Osteocyte (in vitro differentiated cells): ENCODE measurements around the gene VSTM2L. TPM values are rescaled to one million over a fixed set of nuclear protein-coding genes. Genes with fewer than 3 reads are reported as not detected.

Experiments
- DNase-seq: peaks from one replicate; pipeline ENCODE4 v3.0.0; 2021; ENCODE audit warnings: mixed read lengths; ENCODE audit not compliant: unreplicated experiment; ENCODE audit errors: extremely low spot score
- H3K27ac Mint-ChIP-seq: one replicate; pipeline ENCODE4 v1.8.0; 2021; ENCODE audit warnings: mild to moderate bottlenecking, mixed read lengths; ENCODE audit not compliant: unreplicated experiment
- H3K27me3 Mint-ChIP-seq: one replicate; pipeline ENCODE4 v1.8.0; 2021; ENCODE audit warnings: mixed read lengths; ENCODE audit not compliant: unreplicated experiment
- H3K36me3 Mint-ChIP-seq: one replicate; pipeline ENCODE4 v1.8.0; 2021; ENCODE audit warnings: mixed read lengths; ENCODE audit not compliant: unreplicated experiment
- H3K4me1 Mint-ChIP-seq: one replicate; pipeline ENCODE4 v1.8.0; 2021; ENCODE audit warnings: mixed read lengths; ENCODE audit not compliant: unreplicated experiment
- H3K4me3 Mint-ChIP-seq: one replicate; pipeline ENCODE4 v1.8.0; 2021; ENCODE audit warnings: mild to moderate bottlenecking, moderate library complexity, mixed read lengths; ENCODE audit not compliant: unreplicated experiment
- H3K9me3 Mint-ChIP-seq: one replicate; pipeline ENCODE4 v1.8.0; 2021; ENCODE audit warnings: mixed read lengths; ENCODE audit not compliant: unreplicated experiment
- total RNA-seq: library from RNA; stranded (reverse); gene quantifications from 2 replicates; pipeline ENCODE4 v1.2.1, GENCODE V29; 2021
- TF ChIP-seq, protein P1 (sequence below): fragments of 200-600 bp; sonication (generic); IDR thresholded peaks from 2 replicates; pipeline ENCODE4 v1.5.0; 2021; ENCODE audit warnings: antibody characterized with exemption, mild to moderate bottlenecking, moderate library complexity

The VSTM2L gene
- total RNA-seq, 1 donor from 2014 or later, result 14.7 TPM

DNA sequence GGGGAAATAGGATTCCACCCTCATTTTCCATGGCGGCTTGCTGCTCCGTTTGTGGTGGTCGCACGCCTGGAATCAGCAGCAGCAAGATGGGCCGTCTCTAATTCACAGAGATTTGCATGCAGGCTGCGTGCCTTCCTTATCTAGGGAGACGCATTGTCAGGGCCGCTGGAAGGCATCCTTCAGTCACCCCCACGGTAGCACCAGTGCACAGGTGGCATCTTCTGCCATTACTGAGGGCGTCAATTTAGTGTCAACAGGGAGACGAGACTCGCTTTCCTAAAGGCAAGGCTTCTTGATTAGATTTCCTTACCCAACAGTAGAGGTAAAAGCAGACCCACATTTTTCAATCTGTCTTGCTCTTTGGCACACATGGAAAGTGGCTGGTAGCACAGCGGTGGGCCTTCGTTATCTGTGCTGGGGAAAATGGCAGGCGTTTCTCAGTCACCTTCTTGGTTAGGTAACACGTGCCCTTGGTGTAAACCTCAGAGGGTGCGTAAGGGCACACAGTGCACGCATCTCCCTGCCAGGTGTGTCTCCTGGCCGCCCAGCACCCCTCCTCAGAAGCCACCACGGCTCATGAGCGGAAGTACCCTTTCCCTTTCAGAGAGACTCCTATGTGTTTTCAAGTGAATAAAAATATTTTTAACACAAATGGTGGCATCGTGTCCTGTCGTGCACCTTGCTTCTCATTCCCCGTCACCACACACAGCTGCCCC lies 27.3 kb upstream of the VSTM2L start:
- no peak overlapping the region for H3K4me3 Mint-ChIP-seq
- TF ChIP-seq, protein P1, sequence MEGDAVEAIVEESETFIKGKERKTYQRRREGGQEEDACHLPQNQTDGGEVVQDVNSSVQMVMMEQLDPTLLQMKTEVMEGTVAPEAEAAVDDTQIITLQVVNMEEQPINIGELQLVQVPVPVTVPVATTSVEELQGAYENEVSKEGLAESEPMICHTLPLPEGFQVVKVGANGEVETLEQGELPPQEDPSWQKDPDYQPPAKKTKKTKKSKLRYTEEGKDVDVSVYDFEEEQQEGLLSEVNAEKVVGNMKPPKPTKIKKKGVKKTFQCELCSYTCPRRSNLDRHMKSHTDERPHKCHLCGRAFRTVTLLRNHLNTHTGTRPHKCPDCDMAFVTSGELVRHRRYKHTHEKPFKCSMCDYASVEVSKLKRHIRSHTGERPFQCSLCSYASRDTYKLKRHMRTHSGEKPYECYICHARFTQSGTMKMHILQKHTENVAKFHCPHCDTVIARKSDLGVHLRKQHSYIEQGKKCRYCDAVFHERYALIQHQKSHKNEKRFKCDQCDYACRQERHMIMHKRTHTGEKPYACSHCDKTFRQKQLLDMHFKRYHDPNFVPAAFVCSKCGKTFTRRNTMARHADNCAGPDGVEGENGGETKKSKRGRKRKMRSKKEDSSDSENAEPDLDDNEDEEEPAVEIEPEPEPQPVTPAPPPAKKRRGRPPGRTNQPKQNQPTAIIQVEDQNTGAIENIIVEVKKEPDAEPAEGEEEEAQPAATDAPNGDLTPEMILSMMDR, result no peak
- H3K27me3 Mint-ChIP-seq, result no peaks in the 10 kb centered on the region
- H3K36me3 Mint-ChIP-seq, result peaks cover 11% of the 10 kb centered on the region
- H3K27ac Mint-ChIP-seq, result no peak overlapping the region
- DNase-seq, result no peak
- no peaks in the 10 kb centered on the region for H3K4me1 Mint-ChIP-seq
- H3K9me3 Mint-ChIP-seq, result no peaks in the 10 kb centered on the region

DNA sequence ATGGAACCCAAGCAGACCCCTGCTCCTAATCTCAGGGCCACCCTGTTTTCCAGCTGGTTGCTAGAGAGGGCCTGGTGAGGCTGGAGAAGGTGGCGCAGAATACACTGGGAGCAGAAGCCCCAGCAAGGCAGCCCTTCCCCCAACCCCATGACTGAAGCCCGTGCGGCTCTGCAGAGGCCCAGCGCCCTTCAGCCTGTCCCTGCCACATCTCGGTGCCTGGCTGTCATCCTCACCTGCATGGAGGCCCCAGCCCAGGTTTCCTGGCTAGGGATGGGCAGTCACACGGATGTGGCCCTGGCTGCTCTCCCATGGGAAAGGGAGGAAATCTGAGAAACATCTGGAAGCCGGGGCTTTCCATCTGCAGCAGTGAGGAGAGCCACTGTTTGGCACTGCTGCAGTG lies 26.1 kb upstream of the VSTM2L start:
- peaks cover 5% of the 10 kb centered on the region for H3K27me3 Mint-ChIP-seq
- peaks cover 6% of the 10 kb centered on the region for H3K36me3 Mint-ChIP-seq
- H3K4me1 Mint-ChIP-seq, result no peaks in the 10 kb centered on the region
- H3K27ac Mint-ChIP-seq, result no peak overlapping the region
- H3K4me3 Mint-ChIP-seq, result no peak overlapping the region
- DNase-seq, result no peak
- TF ChIP-seq, protein P1, result no peak
- no peaks in the 10 kb centered on the region for H3K9me3 Mint-ChIP-seq

DNA sequence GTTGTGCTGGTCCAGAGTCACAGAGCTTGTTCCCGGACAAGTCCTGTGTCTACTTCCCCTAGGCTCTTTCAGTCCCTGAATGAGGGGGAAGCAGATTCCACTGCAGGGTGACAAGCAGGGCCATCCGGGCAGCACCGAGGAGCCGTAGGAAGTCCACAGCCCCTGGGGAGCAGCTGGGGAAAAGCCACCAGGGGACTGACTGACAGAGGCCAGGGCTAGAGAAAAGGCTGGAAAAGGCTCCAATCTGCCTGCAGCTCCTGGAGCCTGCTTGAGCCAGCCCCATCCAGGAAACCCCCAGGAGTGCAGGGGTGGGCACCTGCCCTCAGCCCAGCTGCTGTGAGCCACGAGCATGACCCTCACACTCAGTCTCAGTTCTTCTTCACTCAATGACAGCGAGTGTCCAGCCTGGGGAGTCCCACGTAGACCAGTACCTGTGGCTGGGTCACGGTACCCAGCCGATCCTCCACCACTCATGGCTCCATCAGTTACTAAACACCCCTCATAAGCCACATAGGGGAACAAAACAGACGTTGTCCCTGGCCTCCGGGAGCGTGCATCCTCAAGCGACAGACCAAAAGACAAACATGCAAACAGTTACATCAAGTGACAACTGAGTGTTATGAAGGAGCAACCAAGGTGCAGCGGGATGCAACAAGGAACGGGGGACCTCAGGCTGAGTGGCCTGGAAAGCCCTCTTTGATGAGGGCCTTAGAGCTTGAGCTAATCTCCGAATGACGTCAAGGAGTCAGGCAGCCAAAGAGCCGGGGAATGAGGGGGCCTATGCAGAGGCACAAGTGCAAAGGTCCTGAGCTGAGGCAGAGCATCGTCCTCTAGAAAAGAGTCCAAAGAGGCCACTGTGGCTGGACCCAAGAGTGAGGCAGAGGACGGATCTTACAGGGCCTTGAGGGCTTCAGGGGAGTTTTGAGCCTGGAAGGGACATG lies 24.8 kb upstream of the VSTM2L start:
- H3K27ac Mint-ChIP-seq, result no peak overlapping the region
- TF ChIP-seq, protein P1, result no peak
- H3K36me3 Mint-ChIP-seq, result peaks cover 6% of the 10 kb centered on the region
- H3K27me3 Mint-ChIP-seq, result peaks cover 8% of the 10 kb centered on the region
- no peaks in the 10 kb centered on the region for H3K9me3 Mint-ChIP-seq
- no peak overlapping the region for H3K4me3 Mint-ChIP-seq
- H3K4me1 Mint-ChIP-seq, result no peaks in the 10 kb centered on the region
- no peak for DNase-seq

DNA sequence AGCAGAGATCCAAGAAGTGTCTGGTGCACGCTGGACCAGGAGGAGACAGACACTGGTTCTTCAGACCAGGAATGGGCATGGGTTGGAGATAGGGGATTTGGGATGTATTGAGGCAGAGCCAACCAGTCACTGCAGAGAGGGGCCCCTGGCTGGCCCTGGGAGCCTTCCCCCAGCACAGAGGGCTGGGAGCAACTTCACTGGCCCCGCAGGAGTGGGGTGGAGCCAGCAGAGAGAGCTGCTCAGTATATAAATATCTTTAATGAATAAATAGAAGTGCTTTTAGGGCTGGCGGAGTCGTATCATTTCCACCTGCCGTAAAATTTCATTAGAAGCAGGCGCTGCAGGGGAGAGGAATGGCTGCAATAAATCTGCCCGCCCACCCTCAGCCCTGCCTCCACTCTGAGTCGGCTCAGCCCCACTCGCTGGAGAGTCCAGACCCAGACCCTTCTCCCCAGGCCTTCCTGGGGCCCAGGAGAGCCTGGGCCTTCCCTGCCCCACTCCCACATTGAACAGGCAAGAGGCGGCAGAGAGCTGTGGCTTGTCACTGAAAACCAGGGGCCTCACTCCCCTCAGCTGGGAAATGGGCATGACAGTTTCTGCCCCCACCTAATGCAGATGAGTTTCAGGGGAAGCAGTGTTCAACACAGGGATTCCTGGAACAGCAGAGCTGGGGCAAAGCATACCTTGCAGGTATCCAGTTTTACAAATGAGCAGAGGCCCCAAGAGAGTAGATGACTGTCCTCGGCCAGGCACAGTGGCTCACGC lies 23.9 kb upstream of the VSTM2L start:
- Mint-ChIP-seq H3K9me3 (no peaks in the 10 kb centered on the region), H3K4me1 (no peaks in the 10 kb centered on the region), H3K36me3 (peaks cover 6% of the 10 kb centered on the region), H3K27ac (no peak overlapping the region), H3K27me3 (peaks cover 8% of the 10 kb centered on the region), H3K4me3 (no peak overlapping the region)
- DNase-seq, result no peak
- TF ChIP-seq, protein P1, result no peak
